ENCODE results near the gene NARF.

GRCh38 chr17:82490512-82491195, 32.1 kb downstream of the NARF start:
- TF ChIP-seq CTCF (conservative IDR thresholded peaks at IDR 0.05; ENCODE audit: low read length) (peak; percentile 45), EZH2phosphoT487 (IDR thresholded peaks at IDR 0.05; ENCODE audit: borderline replicate concordance, low read depth, low read length) (no peak)
